H1 (cell line): ENCODE results near the gene ZBTB7A. TPM values are rescaled to one million over a fixed set of nuclear protein-coding genes. Genes with fewer than 3 reads are reported as not detected.
A peak's percentile ranks its signal among the peaks of the same experiment; 100 is the strongest.

Source experiments
- CTCF ChIA-PET: fragments of 300-600 bp; sonication (Branson Sonifier 250); formaldehyde crosslinking; loops from one replicate; lab custom pipeline; 2021; ENCODE audit not compliant: partially characterized antibody; lab: Charles Lee
- POLR2A ChIA-PET: fragments of 300-600 bp; sonication (Branson Sonifier 250); formaldehyde crosslinking; loops from one replicate; lab custom pipeline; 2021; ENCODE audit warnings: inconsistent platforms; ENCODE audit not compliant: partially characterized antibody; lab: Charles Lee
- DNase-seq, 2 experiments: peaks; one replicate each; pipeline versions ENCODE4 v3.0.0 to v3.0.0-alpha.2; 2010 to 2022; ENCODE audit warnings: low spot score in 2 of 2, low read depth in 1 of 2, mixed read lengths in 1 of 2
- FAIRE-seq: peaks from 2 replicates; lab custom pipeline; 2011; peaks lifted over from hg19 to GRCh38; lab: Jason Lieb, UNC
- H2AFZ ChIP-seq: 2 replicates; pipeline ENCODE4 v1.8.1; 2012; ENCODE audit warnings: low read length, inconsistent platforms
- H2AK5ac ChIP-seq: 2 replicates; pipeline ENCODE4 v1.6.1; 2013; ENCODE audit warnings: low read depth, low read length
- H2BK120ac ChIP-seq: replicated peaks from 2 replicates; pipeline ENCODE3; 2013; ENCODE audit warnings: low read depth, low read length, inconsistent platforms
- H2BK12ac ChIP-seq: 2 replicates; pipeline ENCODE4 v1.6.1; 2013; ENCODE audit warnings: low read depth, low read length
- H2BK15ac ChIP-seq: 2 replicates; pipeline ENCODE4 v1.6.1; 2013; ENCODE audit warnings: low read length
- H2BK20ac ChIP-seq: 2 replicates; pipeline ENCODE4 v1.6.1; 2013; ENCODE audit warnings: low read length
- H2BK5ac ChIP-seq: 2 replicates; pipeline ENCODE4 v1.6.1; 2013; ENCODE audit warnings: low read depth, low read length
- H3K14ac ChIP-seq: 2 replicates; pipeline ENCODE4 v1.6.1; 2013; ENCODE audit warnings: inconsistent platforms; ENCODE audit not compliant: insufficient read length
- H3K18ac ChIP-seq: 2 replicates; pipeline ENCODE4 v1.6.1; 2013; ENCODE audit warnings: low read length; ENCODE audit errors: extremely low read depth
- H3K23ac ChIP-seq: 2 replicates; pipeline ENCODE4 v1.6.1; 2013; ENCODE audit warnings: inconsistent platforms; ENCODE audit not compliant: insufficient read length
- H3K23me2 ChIP-seq: 2 replicates; pipeline ENCODE4 v1.6.1; 2013; ENCODE audit warnings: low read depth, low read length
- H3K27ac ChIP-seq: 2 replicates; pipeline ENCODE4 v1.6.1; 2011; ENCODE audit warnings: low read depth, low read length, inconsistent platforms
- H3K27me3 ChIP-seq, 4 experiments: replicated peaks in 1 of 4; 1 replicate in 1 of 4; 2 replicates in 3 of 4; pipeline versions ENCODE4 v1.6.1 to v1.8.1; 2011 to 2013; ENCODE audit warnings: low read length in 3 of 4, mild to moderate bottlenecking in 3 of 4, inconsistent platforms in 2 of 4, mixed read lengths in 2 of 4, moderate library complexity in 1 of 4; ENCODE audit not compliant: control insufficient read depth in 3 of 4, insufficient read depth in 3 of 4; ENCODE audit errors: extremely low read depth in 1 of 4
- H3K36me3 ChIP-seq, 4 experiments: 2 replicates each; pipeline versions ENCODE4 v1.6.1 to v1.8.1; 2011 to 2013; ENCODE audit warnings: mild to moderate bottlenecking in 4 of 4, low read length in 3 of 4, moderate library complexity in 2 of 4, control low read depth in 1 of 4, inconsistent platforms in 1 of 4; ENCODE audit not compliant: insufficient read depth in 4 of 4, control insufficient read depth in 2 of 4
- H3K4ac ChIP-seq: replicated peaks from 2 replicates; pipeline ENCODE3; 2013; ENCODE audit warnings: low read length, low read depth, mixed read lengths, inconsistent platforms; ENCODE audit not compliant: insufficient read length
- H3K4me1 ChIP-seq, 4 experiments: replicated peaks in 1 of 4; 1 replicate in 1 of 4; 2 replicates in 3 of 4; pipeline versions ENCODE4 v1.6.1 to v1.8.1; 2011 to 2013; ENCODE audit warnings: low read length in 3 of 4, inconsistent platforms in 2 of 4, mixed read lengths in 1 of 4; ENCODE audit not compliant: insufficient read depth in 4 of 4, control insufficient read depth in 3 of 4
- H3K4me2 ChIP-seq, 2 experiments: 2 replicates each; pipeline versions ENCODE4 v1.6.1 to v1.8.1; 2011 to 2013; ENCODE audit warnings: low read depth in 2 of 2, low read length in 2 of 2, control low read depth in 1 of 2, inconsistent platforms in 1 of 2, mild to moderate bottlenecking in 1 of 2; ENCODE audit not compliant: insufficient read depth in 1 of 2
- H3K4me3 ChIP-seq, 4 experiments: fragments of 200-600, 300-600 bp in 1 of 4; sonication (generic), shearing (Covaris generic), sonication (Bioruptor Twin) in 1 of 4; 2 replicates each; pipeline versions ENCODE4 v1.5.1 to v1.8.1; 2011 to 2016; ENCODE audit warnings: low read length in 4 of 4, low read depth in 3 of 4, control low read depth in 2 of 4, inconsistent platforms in 2 of 4, mild to moderate bottlenecking in 2 of 4, mixed read lengths in 1 of 4, moderate library complexity in 1 of 4; ENCODE audit not compliant: insufficient read depth in 2 of 4; ENCODE audit errors: extremely low read depth in 1 of 4
- H3K56ac ChIP-seq: replicated peaks from 2 replicates; pipeline ENCODE3; 2013; ENCODE audit warnings: low read depth, mild to moderate bottlenecking, mixed read lengths, low read length, inconsistent platforms; ENCODE audit not compliant: insufficient read length
- H3K79me1 ChIP-seq: 2 replicates; pipeline ENCODE4 v1.6.1; 2013; ENCODE audit warnings: low read depth, low read length, control low read depth
- H3K79me2 ChIP-seq, 2 experiments: 2 replicates each; pipeline versions ENCODE4 v1.6.1 to v1.8.1; 2012 to 2013; ENCODE audit warnings: low read length in 2 of 2, mild to moderate bottlenecking in 2 of 2, inconsistent platforms in 1 of 2; ENCODE audit not compliant: insufficient read depth in 2 of 2, control insufficient read depth in 1 of 2
- H3K9ac ChIP-seq, 4 experiments: replicated peaks in 1 of 4; 1 replicate in 1 of 4; 2 replicates in 3 of 4; pipeline versions ENCODE4 v1.6.1 to v1.8.1; 2011 to 2013; ENCODE audit warnings: low read depth in 3 of 4, low read length in 3 of 4, control low read depth in 2 of 4, mild to moderate bottlenecking in 2 of 4, moderate library complexity in 2 of 4, inconsistent platforms in 1 of 4; ENCODE audit errors: extremely low read depth in 1 of 4
- H3K9me3 ChIP-seq, 2 experiments: 2 replicates each; pipeline versions ENCODE4 v1.6.1 to v1.8.1; 2012 to 2013; ENCODE audit warnings: mild to moderate bottlenecking in 2 of 2, moderate library complexity in 2 of 2, control low read depth in 1 of 2, inconsistent platforms in 1 of 2, low read depth in 1 of 2, low read length in 1 of 2, mixed read lengths in 1 of 2; ENCODE audit not compliant: insufficient read depth in 2 of 2
- H4K20me1 ChIP-seq, 2 experiments: replicated peaks in 1 of 2; 2 replicates each; pipeline versions ENCODE3 to v1.8.1; 2011 to 2013; ENCODE audit warnings: inconsistent platforms in 2 of 2, low read length in 2 of 2, mild to moderate bottlenecking in 1 of 2; ENCODE audit not compliant: insufficient read depth in 2 of 2, control insufficient read depth in 1 of 2
- H4K5ac ChIP-seq: 2 replicates; pipeline ENCODE4 v1.6.1; 2013; ENCODE audit warnings: low read length, low read depth, mixed read lengths, inconsistent platforms; ENCODE audit not compliant: insufficient read length
- H4K8ac ChIP-seq: 2 replicates; pipeline ENCODE4 v1.8.0; 2013; ENCODE audit warnings: mild to moderate bottlenecking, moderate library complexity, low read length, inconsistent platforms; ENCODE audit not compliant: insufficient read depth; ENCODE audit errors: extremely low read depth
- H4K91ac ChIP-seq: replicated peaks from 2 replicates; pipeline ENCODE3; 2013; ENCODE audit warnings: low read length, mixed read lengths, inconsistent platforms; ENCODE audit not compliant: insufficient read length
- HDAC6 ChIP-seq: IDR thresholded peaks from one replicate; pipeline ENCODE4 v1.7.1; 2012; ENCODE audit warnings: low read depth, mild to moderate bottlenecking, inconsistent platforms, low read length, moderate library complexity
- PHF8 ChIP-seq: fragments of 200-600 bp; sonication (generic); conservative IDR thresholded peaks from 2 replicates; pipeline ENCODE4 v1.7.1; 2012; ENCODE audit warnings: low read depth, mild to moderate bottlenecking, inconsistent platforms, low read length, moderate library complexity
- SIX5 ChIP-seq: IDR thresholded peaks from 2 replicates; pipeline ENCODE4 v1.6.1; 2011; ENCODE audit warnings: mild to moderate bottlenecking, low read depth, low read length
- SUZ12 ChIP-seq: fragments of 200-600 bp; sonication (generic); IDR thresholded peaks from 2 replicates; pipeline ENCODE4 v1.6.1; 2012; ENCODE audit warnings: mild to moderate bottlenecking, inconsistent platforms, low read length, moderate library complexity, mixed read lengths
- WGBS, 2 experiments: shearing (Covaris generic) in 1 of 2; methylation state at CpG; one replicate each; pipeline versions ENCODE4 v1.1.6 to v1.1.7; 2013 to 2015; ENCODE audit warnings: low lambda C conversion rate in 2 of 2, mixed read lengths in 2 of 2, inconsistent platforms in 1 of 2, low coverage in 1 of 2, missing lambda C conversion rate in 1 of 2; ENCODE audit not compliant: insufficient replicate concordance in 2 of 2, insufficient coverage in 1 of 2, insufficient read length in 1 of 2; ENCODE audit errors: extremely low coverage in 1 of 2, missing lambda C conversion rate in 1 of 2; 5-methylcytosine and 5-hydroxymethylcytosine counted together
- polyA plus RNA-seq, 7 experiments: library from polyadenylated mRNA; depleted of rRNA in 3 of 7; stranded (reverse) in 5 of 7; unstranded in 2 of 7; fragments of >200 nt in 5 of 7; fragments of 200-250 nt in 2 of 7; gene quantifications; 1 replicate in 5 of 7; 2 replicates in 1 of 7; 4 replicates in 1 of 7; pipeline versions ENCODE4 v1.2.1 to v1.2.3, GENCODE V29; 2011 to 2013; ENCODE audit warnings: missing spikeins in 2 of 7, mixed read lengths in 2 of 7
- total RNA-seq: library from RNA; stranded (reverse); fragmentation: NEBNext Ultra II Directional; extraction: Animal tissue kit (Norgen Biotek cat#: 25700); gene quantifications from 2 replicates; pipeline ENCODE4 v1.2.1, GENCODE V29; 2021

ZBTB7A gene
- total and polyA plus RNA-seq, 2 of the 8 experiments (the other 6 are each of a cell fraction or from before 2014, with no cell fraction given) = 5.6 to 17.8 TPM

DNA sequence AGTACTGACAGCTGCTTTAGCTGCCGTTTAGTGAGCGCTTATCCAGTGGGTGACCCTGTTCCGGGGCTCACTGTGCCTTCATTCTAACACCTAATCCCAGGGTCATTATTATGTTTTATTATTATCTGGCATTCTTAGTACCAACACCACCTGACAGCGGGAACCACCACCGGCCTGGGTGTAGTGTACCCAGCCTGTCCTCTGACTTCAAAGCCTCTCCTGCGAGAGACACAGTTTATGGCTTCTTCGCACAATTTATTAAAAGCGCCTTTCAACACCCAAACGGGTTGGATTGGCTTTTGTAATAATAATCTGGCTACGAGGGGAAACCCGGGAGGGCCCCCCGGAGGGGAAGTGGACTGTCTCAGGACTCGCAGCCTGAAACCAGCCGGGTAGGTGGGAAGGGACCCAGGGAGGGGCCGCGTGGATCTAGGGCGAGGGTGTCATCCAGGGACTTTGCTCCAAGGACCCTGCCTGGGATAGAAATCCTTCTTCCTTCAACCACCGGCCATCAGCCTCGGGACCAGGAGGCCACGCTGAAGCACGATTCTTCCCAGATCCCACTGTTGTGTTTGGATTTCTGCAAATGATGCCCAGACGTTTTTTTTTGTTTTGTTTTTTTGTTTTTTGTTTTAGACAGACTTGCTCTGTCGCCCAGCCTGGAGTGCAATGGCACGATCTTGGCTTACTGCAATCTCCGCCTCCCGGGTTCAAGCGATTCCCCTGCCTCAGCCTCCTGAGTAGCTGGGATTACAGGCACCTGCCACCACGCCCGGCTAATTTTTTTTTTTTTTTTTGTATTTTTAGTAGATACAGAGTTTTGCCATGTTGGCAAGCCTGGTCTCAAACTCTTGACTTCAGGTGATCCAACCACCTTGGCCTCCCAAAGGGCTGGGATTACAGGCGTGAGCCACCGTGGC, 1.6 kb upstream of the ZBTB7A start:
- FAIRE-seq (no peak), DNase-seq (no peak)
- Histone ChIP-seq H3K14ac (no peak overlapping the region), H3K27me3 (peaks cover 10 to 24% (median 22%) of the 10 kb centered on the region in 4 experiments), H3K56ac (no peak overlapping the region), H3K23ac (no peak overlapping the region), H3K4me3 (peak overlapping the region in 1 of 4 experiments; percentile 93; a peak in 1 of 8 replicates), H3K4me1 (peaks cover 0 to 6% (median 4%) of the 10 kb centered on the region in 4 experiments; a peak in 4 of 7 replicates), H2AK5ac (no peak overlapping the region), H4K5ac (no peak overlapping the region), H4K91ac (no peak overlapping the region), H4K20me1 (peaks cover 0 to 5% of the 10 kb centered on the region in 2 experiments), H3K18ac (no peak overlapping the region), H2BK120ac (no peak overlapping the region), H3K79me1 (no peaks in the 10 kb centered on the region), H3K79me2 (peaks cover 9 to 18% of the 10 kb centered on the region in 2 experiments; a peak in 3 of 4 replicates), H2BK20ac (no peak overlapping the region), H4K8ac (no peak overlapping the region), H3K9ac (no peak overlapping the region), H3K4ac (no peak overlapping the region), H2BK5ac (no peak overlapping the region), H2AFZ (no peak overlapping the region), H3K23me2 (peaks cover 6% of the 10 kb centered on the region; the same call in 1 of the 2 replicates), H3K36me3 (no peaks in the 10 kb centered on the region), H3K4me2 (peak overlapping the region; percentile 66 to 68; a peak in 3 of 4 replicates), H2BK12ac (no peak overlapping the region), H3K9me3 (no peaks in the 10 kb centered on the region), H3K27ac (no peak overlapping the region), H2BK15ac (no peak overlapping the region)
- WGBS, 2 experiments = 56% methylated on average over 29 of the region's 31 CpGs; no CpG with 5 or more reads in 1 of the 2 experiments
- CTCF ChIA-PET = interaction anchor here (1.0 kb wide), 1 partner anchor 29 kb away, joined by 3 read pairs; no protein-coding TSS in a partner anchor
- POLR2A ChIA-PET = no interaction called here
- TF ChIP-seq HDAC6 (no peak), SIX5 (no peak), PHF8 (no peak), SUZ12 (peak; percentile 31; the same call in 1 of the 2 replicates)
